ENCODE data around the gene CSNK1A1.
"Not testable (repeated sequence)": the region's sequence is repeated elsewhere in the genome, so short reads cannot be mapped to it uniquely, and the experiment has no call there.

The CSNK1A1 gene

GRCh38 chr5:149572576-149573231 lies 21.5 kb upstream of the CSNK1A1 start:
- no peak for DNase-seq (ENCODE audit: low spot score)

- DNase-seq (ENCODE audit: low spot score): no peak
These were observed 20.9 kb upstream of the CSNK1A1 start for GRCh38 chr5:149572170-149572569.

GRCh38 chr5:149567226-149567625 lies 16.0 kb upstream of the CSNK1A1 start:
- DNase-seq (ENCODE audit: low spot score): no peak

- DNase-seq (ENCODE audit: low spot score): peak; percentile 70
These were observed 13.4 kb upstream of the CSNK1A1 start for GRCh38 chr5:149564542-149565140.

GRCh38 chr5:149563466-149563865 lies 12.2 kb upstream of the CSNK1A1 start:
- DNase-seq (ENCODE audit: low spot score): no peak

GRCh38 chr5:149561848-149562247 lies 10.6 kb upstream of the CSNK1A1 start:
- DNase-seq (ENCODE audit: low spot score): peak; percentile 67

- no peak for DNase-seq (ENCODE audit: low spot score)
These were observed 8.5 kb upstream of the CSNK1A1 start for GRCh38 chr5:149559706-149560105.

GRCh38 chr5:149552553-149553160 lies 1.4 kb upstream of the CSNK1A1 start:
- no peak for DNase-seq (ENCODE audit: low spot score)

- no peak for DNase-seq (ENCODE audit: low spot score)
These were observed 827 bp upstream of the CSNK1A1 start for GRCh38 chr5:149552038-149552494.

GRCh38 chr5:149550594-149551226 lies 529 bp downstream of the CSNK1A1 start:
- DNase-seq (ENCODE audit: low spot score): no peak

- DNase-seq (ENCODE audit: low spot score): no peak
These were observed 1.0 kb downstream of the CSNK1A1 start for GRCh38 chr5:149550268-149550583.

GRCh38 chr5:149549461-149550267 lies 1.6 kb downstream of the CSNK1A1 start:
- no peak for DNase-seq (ENCODE audit: low spot score)

GRCh38 chr5:149546974-149547373 lies 4.3 kb downstream of the CSNK1A1 start:
- DNase-seq (ENCODE audit: low spot score): no peak

GRCh38 chr5:149545327-149545726 lies 5.9 kb downstream of the CSNK1A1 start:
- no peak for DNase-seq (ENCODE audit: low spot score)

- DNase-seq (ENCODE audit: low spot score): no peak
These were observed 7.2 kb downstream of the CSNK1A1 start for GRCh38 chr5:149544028-149544420.

- no peak for DNase-seq (ENCODE audit: low spot score)
These were observed 7.7 kb downstream of the CSNK1A1 start for GRCh38 chr5:149543361-149544027.

GRCh38 chr5:149541893-149542292 lies 9.3 kb downstream of the CSNK1A1 start:
- no peak for DNase-seq (ENCODE audit: low spot score)

- DNase-seq (ENCODE audit: low spot score): no peak
These were observed 11.2 kb downstream of the CSNK1A1 start for GRCh38 chr5:149540089-149540488.

- DNase-seq (ENCODE audit: low spot score): no peak
These were observed 13.8 kb downstream of the CSNK1A1 start for GRCh38 chr5:149537374-149537975.

GRCh38 chr5:149535787-149536186 lies 15.5 kb downstream of the CSNK1A1 start:
- DNase-seq (ENCODE audit: low spot score): not testable (repeated sequence)

GRCh38 chr5:149532413-149532812 lies 18.8 kb downstream of the CSNK1A1 start:
- DNase-seq (ENCODE audit: low spot score): no peak

Data from COLO829 (cell line).